Naive thymus-derived CD4-positive, alpha-beta T cell (primary cell): ENCODE data around the gene CLDN34. TPM values are rescaled to one million over a fixed set of nuclear protein-coding genes. Genes with fewer than 3 reads are reported as not detected.

ENCODE experiments used
- ATAC-seq: fragments of 150-1000 bp; cut with Tn5 transposase; 2 replicates; pipeline ENCODE4 v1.10.0; 2021; ENCODE audit warnings: mild to moderate bottlenecking, moderate library complexity
- CTCF ChIA-PET: fragments of 350-600 bp; sonication (Branson Sonifier 250); formaldehyde crosslinking; loops from one replicate; lab custom pipeline; 2021; ENCODE audit warnings: antibody characterized with exemption; lab: Charles Lee
- POLR2A ChIA-PET: fragments of 350-600 bp; sonication (Branson Sonifier 250); formaldehyde crosslinking; loops from one replicate; lab custom pipeline; 2021; ENCODE audit warnings: antibody characterized with exemption, inconsistent platforms; lab: Charles Lee
- DNase-seq, 9 donors: peaks; one replicate each; pipeline versions ENCODE4 v3.0.0 to v3.0.0-alpha.2; 2020 to 2022; ENCODE audit warnings: mixed read lengths in 1 of 9
- H3K27ac ChIP-seq: one replicate; pipeline ENCODE4 v1.7.0; 2013; ENCODE audit warnings: mild to moderate bottlenecking, low read depth, low read length, moderate library complexity
- H3K27me3 ChIP-seq, 2 donors: one replicate each; pipeline ENCODE4 v1.7.0; 2013; ENCODE audit warnings: low read length in 2 of 2, mild to moderate bottlenecking in 2 of 2, moderate library complexity in 2 of 2; ENCODE audit not compliant: control insufficient read depth in 2 of 2, insufficient read depth in 2 of 2
- H3K36me3 ChIP-seq, 3 experiments: 1 replicate in 2 of 3; 2 replicates in 1 of 3; pipeline ENCODE4 v1.7.0; 2013; ENCODE audit warnings: low read length in 3 of 3, mild to moderate bottlenecking in 3 of 3, moderate library complexity in 1 of 3; ENCODE audit not compliant: insufficient read depth in 3 of 3, control insufficient read depth in 2 of 3
- H3K4me1 ChIP-seq, 2 donors: one replicate each; pipeline ENCODE4 v1.7.0; 2013; ENCODE audit warnings: low read length in 2 of 2, mild to moderate bottlenecking in 2 of 2, moderate library complexity in 1 of 2; ENCODE audit not compliant: control insufficient read depth in 2 of 2, insufficient read depth in 2 of 2
- H3K4me3 ChIP-seq: 2 replicates; pipeline ENCODE4 v1.7.0; 2013; ENCODE audit warnings: mild to moderate bottlenecking, low read length
- H3K9me3 ChIP-seq, 3 experiments: 1 replicate in 2 of 3; 2 replicates in 1 of 3; pipeline ENCODE4 v1.7.0; 2013; ENCODE audit warnings: low read length in 3 of 3; ENCODE audit not compliant: control insufficient read depth in 2 of 3
- H3K27ac Mint-ChIP-seq, 9 donors: one replicate each; pipeline ENCODE4 v1.8.0; 2020 to 2022; ENCODE audit warnings: mixed read lengths in 9 of 9, mild to moderate bottlenecking in 8 of 9, moderate library complexity in 5 of 9, inconsistent platforms in 2 of 9
- H3K27me3 Mint-ChIP-seq, 5 donors: one replicate each; pipeline ENCODE4 v1.8.0; 2021 to 2022; ENCODE audit warnings: mixed read lengths in 5 of 5, mild to moderate bottlenecking in 1 of 5
- H3K36me3 Mint-ChIP-seq, 5 donors: one replicate each; pipeline ENCODE4 v1.8.0; 2020 to 2022; ENCODE audit warnings: mixed read lengths in 5 of 5, mild to moderate bottlenecking in 3 of 5, inconsistent platforms in 1 of 5
- H3K4me1 Mint-ChIP-seq, 7 donors: one replicate each; pipeline ENCODE4 v1.8.0; 2020 to 2022; ENCODE audit warnings: mixed read lengths in 7 of 7, mild to moderate bottlenecking in 3 of 7, inconsistent platforms in 1 of 7
- H3K4me3 Mint-ChIP-seq, 10 donors: one replicate each; pipeline ENCODE4 v1.8.0; 2020 to 2022; ENCODE audit warnings: mild to moderate bottlenecking in 10 of 10, mixed read lengths in 10 of 10, moderate library complexity in 6 of 10, inconsistent platforms in 2 of 10
- H3K9me3 Mint-ChIP-seq, 11 donors: one replicate each; pipeline ENCODE4 v1.8.0; 2020 to 2022; ENCODE audit warnings: mixed read lengths in 11 of 11, mild to moderate bottlenecking in 4 of 11, inconsistent platforms in 1 of 11, moderate library complexity in 1 of 11
- intact Hi-C, 2 donors: fragments of 100-400 bp; cut with micrococcal nuclease; formaldehyde crosslinking; loops; one replicate each; pipeline ENCODE4 v1.15.1; 2023
- polyA plus RNA-seq, 2 donors: library from polyadenylated mRNA; unstranded; fragments of 300-500 nt; fragmentation: Illumina TruSeq; gene quantifications; one replicate each; pipeline ENCODE4 v1.2.3, GENCODE V29; 2021
- total RNA-seq, 6 experiments: library from RNA in 5 of 6; stranded (reverse) in 5 of 6; gene quantifications; 1 replicate in 5 of 6; 2 replicates in 1 of 6; pipeline ENCODE4 v1.2.3 and lab custom pipeline; 2021 to 2026

The CLDN34 gene
- total and polyA plus RNA-seq, 7 experiments from 2014 or later, result not detected

DNA sequence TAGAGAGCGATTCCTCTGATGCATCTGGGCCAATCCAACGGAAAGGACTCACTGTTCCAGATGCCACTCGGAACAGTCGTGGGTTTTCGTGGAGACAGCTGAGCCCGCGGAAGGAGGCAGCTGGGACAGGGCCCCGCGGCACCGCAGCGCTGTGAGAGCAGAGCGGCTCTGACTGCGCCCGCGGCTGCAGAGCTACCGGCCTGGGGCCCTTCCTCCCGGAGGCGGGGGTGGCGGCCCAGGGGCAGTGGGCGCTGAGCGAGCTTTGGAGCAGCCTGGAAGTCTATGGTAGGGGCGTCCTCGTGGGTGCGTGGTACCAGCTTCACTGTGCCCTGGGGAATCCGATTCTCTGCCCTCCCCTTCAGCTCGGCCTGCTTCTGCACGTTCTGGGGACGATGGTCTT, 24.9 kb downstream of the CLDN34 start:
- Histone ChIP-seq H3K4me3 (no peak overlapping the region), H3K27me3 (no peaks in the 10 kb centered on the region), H3K9me3 (no peaks in the 10 kb centered on the region), H3K36me3 (no peaks in the 10 kb centered on the region), H3K4me1 (no peaks in the 10 kb centered on the region), H3K27ac (no peak overlapping the region)
- H3K27ac Mint-ChIP-seq, result no peak overlapping the region
- no peak for DNase-seq
- H3K36me3 Mint-ChIP-seq, result no peaks in the 10 kb centered on the region
- peaks cover 0 to 8% (median 0%) of the 10 kb centered on the region in 5 donors for H3K27me3 Mint-ChIP-seq
- peaks cover 0 to 4% (median 0%) of the 10 kb centered on the region in 7 donors for H3K4me1 Mint-ChIP-seq
- no peak overlapping the region for H3K4me3 Mint-ChIP-seq
- intact Hi-C loops, result loop anchor here in 1 of 2 donors (10.0 kb wide), 1 partner anchor 1247 kb away; no protein-coding TSS in a partner anchor
- no peak for ATAC-seq
- H3K9me3 Mint-ChIP-seq, result peaks cover 0 to 1% (median 0%) of the 10 kb centered on the region in 11 donors
- ChIA-PET POLR2A (no interaction called here), CTCF (interaction anchor here (1.6 to 1.7 kb wide), 2 partner anchors 126 to 128 kb away, joined by 6 to 8 read pairs; no protein-coding TSS in a partner anchor)

DNA sequence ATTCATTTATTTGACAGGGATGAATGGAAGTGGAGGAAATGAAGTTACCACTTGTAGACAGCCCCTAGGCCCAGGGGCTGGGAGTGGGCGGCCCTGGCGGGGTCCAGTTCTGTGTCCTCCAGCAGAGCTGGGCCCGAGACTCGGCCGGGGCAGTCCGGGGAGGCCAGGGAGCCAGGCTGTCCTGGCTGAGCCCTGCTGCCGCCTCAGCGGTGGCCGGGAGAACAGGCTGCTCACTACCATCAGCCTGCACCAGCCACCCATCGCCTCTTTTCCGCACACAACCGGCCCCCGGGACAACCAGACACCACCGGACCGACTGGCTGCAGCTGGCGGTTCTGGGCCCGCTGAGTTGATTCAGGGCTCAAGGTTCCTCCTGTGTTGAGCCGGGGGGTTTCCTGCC, 25.6 kb downstream of the CLDN34 start:
- Histone ChIP-seq H3K4me1 (no peaks in the 10 kb centered on the region), H3K27me3 (no peaks in the 10 kb centered on the region), H3K27ac (no peak overlapping the region), H3K9me3 (no peaks in the 10 kb centered on the region), H3K4me3 (no peak overlapping the region), H3K36me3 (no peaks in the 10 kb centered on the region)
- peaks cover 0 to 4% (median 0%) of the 10 kb centered on the region in 5 donors for H3K27me3 Mint-ChIP-seq
- intact Hi-C loops, result loop anchor here in 1 of 2 donors (10.0 kb wide), 1 partner anchor 1248 kb away; no protein-coding TSS in a partner anchor
- ChIA-PET POLR2A (no interaction called here), CTCF (interaction anchor here (1.0 to 1.6 kb wide), 2 partner anchors 126 to 127 kb away, joined by 5 to 6 read pairs; no protein-coding TSS in a partner anchor)
- H3K27ac Mint-ChIP-seq, result no peak overlapping the region
- no peak for DNase-seq
- H3K4me3 Mint-ChIP-seq, result no peak overlapping the region
- peaks cover 0 to 1% (median 0%) of the 10 kb centered on the region in 11 donors for H3K9me3 Mint-ChIP-seq
- no peaks in the 10 kb centered on the region for H3K36me3 Mint-ChIP-seq
- ATAC-seq, result no peak
- H3K4me1 Mint-ChIP-seq, result peaks cover 0 to 8% (median 0%) of the 10 kb centered on the region in 7 donors

DNA sequence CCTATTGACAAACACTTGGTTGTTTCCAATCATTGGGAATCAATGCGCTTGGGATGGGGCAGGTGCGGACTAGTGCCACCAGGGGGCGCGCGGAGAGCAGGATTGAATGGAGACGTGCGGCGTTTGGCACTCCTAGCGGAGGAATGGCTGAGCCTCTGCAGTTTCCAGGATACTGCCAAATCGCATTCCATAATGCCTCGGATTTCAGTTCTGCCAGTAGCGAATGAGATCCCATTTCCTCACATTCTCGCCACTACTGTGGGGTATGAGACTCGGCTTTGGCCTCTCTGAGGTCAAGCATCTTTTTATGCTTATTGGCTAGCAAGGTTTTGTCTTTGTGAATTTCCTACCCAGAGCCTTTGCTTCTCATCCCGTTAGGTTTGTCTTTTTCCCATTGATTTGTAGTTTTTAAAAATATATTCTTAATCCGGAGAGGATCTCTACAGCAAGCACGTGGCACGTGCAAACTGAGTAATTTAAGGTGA, 28.7 kb downstream of the CLDN34 start:
- Mint-ChIP-seq H3K9me3 (peaks cover 0 to 1% (median 0%) of the 10 kb centered on the region in 11 donors), H3K4me1 (peaks cover 0 to 17% (median 0%) of the 10 kb centered on the region in 7 donors), H3K4me3 (no peak overlapping the region), H3K27me3 (no peaks in the 10 kb centered on the region), H3K27ac (no peak overlapping the region), H3K36me3 (no peaks in the 10 kb centered on the region)
- Histone ChIP-seq H3K36me3 (no peaks in the 10 kb centered on the region), H3K27me3 (no peaks in the 10 kb centered on the region), H3K4me1 (no peaks in the 10 kb centered on the region), H3K4me3 (no peak overlapping the region), H3K27ac (no peak overlapping the region), H3K9me3 (no peaks in the 10 kb centered on the region)
- DNase-seq, result peak; percentile 55 to 79 (median 67)
- peak; percentile 91 for ATAC-seq
- intact Hi-C loops, result loop anchor here (1.0 to 10.0 kb wide), 6 partner anchors 15 to 1251 kb away; no protein-coding TSS in a partner anchor
- ChIA-PET CTCF (interaction anchor here (0.6 to 5.2 kb wide), 4 partner anchors 13 to 291 kb away, joined by 3 to 51 read pairs (median 3); no protein-coding TSS in a partner anchor), POLR2A (interaction anchor here (1.1 kb wide), 1 partner anchor 123 kb away, joined by 3 read pairs; no protein-coding TSS in a partner anchor)

DNA sequence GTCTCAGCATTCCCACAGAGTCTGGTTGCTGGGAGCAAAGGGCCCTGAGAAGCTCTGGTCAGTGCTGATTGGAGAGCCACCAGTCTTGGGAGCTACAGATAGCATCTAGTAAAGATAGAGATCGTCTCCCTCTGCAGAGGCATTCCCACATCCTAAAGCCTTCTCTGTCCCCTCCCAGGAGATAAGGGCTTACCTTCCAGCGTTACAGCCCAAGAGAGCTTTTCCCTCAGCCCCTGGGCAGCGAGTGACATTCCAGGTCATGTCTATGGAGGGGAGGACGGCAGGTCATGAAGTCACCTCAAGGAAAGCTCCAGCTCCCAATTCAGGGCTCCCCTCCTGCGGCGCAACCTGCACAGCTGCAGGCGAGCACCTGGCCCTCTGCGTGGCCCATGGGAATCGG, 29.9 kb downstream of the CLDN34 start:
- intact Hi-C loops, result loop anchor here (1.0 to 10.0 kb wide), 4 partner anchors 14 to 1252 kb away; no protein-coding TSS in a partner anchor

DNA sequence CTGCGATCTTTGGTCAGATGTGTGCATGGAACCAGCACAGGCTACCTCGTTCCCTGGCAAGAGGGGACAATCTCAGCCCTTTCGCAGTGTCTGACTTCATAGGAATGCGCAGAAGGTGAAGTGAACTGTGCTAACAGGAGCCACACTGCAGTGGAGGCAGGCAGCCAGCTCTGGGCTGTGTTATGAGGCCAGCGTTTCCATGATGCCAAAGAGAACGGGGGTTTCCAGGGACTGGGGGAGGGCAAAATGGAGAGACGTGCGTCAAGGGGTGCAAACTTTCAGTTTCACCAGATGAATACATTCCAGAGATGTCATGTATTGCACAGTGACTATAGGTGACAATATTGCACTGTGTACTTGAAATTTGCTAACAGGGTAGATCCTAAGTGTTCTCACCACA, 30.4 kb downstream of the CLDN34 start:
- no peaks in the 10 kb centered on the region for H3K27me3 Mint-ChIP-seq
- H3K9me3 Mint-ChIP-seq, result peaks cover 0 to 1% (median 0%) of the 10 kb centered on the region in 11 donors
- peak overlapping the region in 1 of 9 donors; percentile 39 for H3K27ac Mint-ChIP-seq
- H3K4me1 Mint-ChIP-seq, result peaks cover 0 to 17% (median 0%) of the 10 kb centered on the region in 7 donors
- Histone ChIP-seq H3K4me3 (no peak overlapping the region), H3K27ac (no peak overlapping the region), H3K27me3 (no peaks in the 10 kb centered on the region), H3K4me1 (no peaks in the 10 kb centered on the region), H3K36me3 (no peaks in the 10 kb centered on the region), H3K9me3 (no peaks in the 10 kb centered on the region)
- peak; percentile 27 for ATAC-seq
- no peaks in the 10 kb centered on the region for H3K36me3 Mint-ChIP-seq
- CTCF ChIA-PET, result interaction anchor here (1.6 to 5.2 kb wide), 3 partner anchors 113 to 121 kb away, joined by 5 to 51 read pairs (median 12); no protein-coding TSS in a partner anchor
- DNase-seq, result peak in 1 of 9 donors; percentile 64
- intact Hi-C loops, result loop anchor here (1.0 to 10.0 kb wide), 4 partner anchors 13 to 1253 kb away; no protein-coding TSS in a partner anchor
- POLR2A ChIA-PET, result no interaction called here
- peak overlapping the region in 1 of 10 donors; percentile 51 for H3K4me3 Mint-ChIP-seq

More for the DNA sequence above, 29.9 kb downstream of the CLDN34 start:
- Mint-ChIP-seq H3K9me3 (peaks cover 0 to 1% (median 0%) of the 10 kb centered on the region in 11 donors), H3K4me3 (no peak overlapping the region), H3K4me1 (peaks cover 0 to 17% (median 0%) of the 10 kb centered on the region in 7 donors), H3K27ac (peak overlapping the region in 1 of 9 donors; percentile 38), H3K27me3 (no peaks in the 10 kb centered on the region), H3K36me3 (no peaks in the 10 kb centered on the region)
- DNase-seq (no peak), ATAC-seq (no peak)
- POLR2A ChIA-PET, result interaction anchor here (1.1 kb wide), 1 partner anchor 122 kb away, joined by 3 read pairs; no protein-coding TSS in a partner anchor
- Histone ChIP-seq H3K9me3 (no peaks in the 10 kb centered on the region), H3K4me3 (no peak overlapping the region), H3K27ac (no peak overlapping the region), H3K36me3 (no peaks in the 10 kb centered on the region), H3K27me3 (no peaks in the 10 kb centered on the region), H3K4me1 (no peaks in the 10 kb centered on the region)
- CTCF ChIA-PET, result interaction anchor here (1.6 to 5.2 kb wide), 3 partner anchors 114 to 121 kb away, joined by 5 to 51 read pairs (median 12); no protein-coding TSS in a partner anchor

DNA sequence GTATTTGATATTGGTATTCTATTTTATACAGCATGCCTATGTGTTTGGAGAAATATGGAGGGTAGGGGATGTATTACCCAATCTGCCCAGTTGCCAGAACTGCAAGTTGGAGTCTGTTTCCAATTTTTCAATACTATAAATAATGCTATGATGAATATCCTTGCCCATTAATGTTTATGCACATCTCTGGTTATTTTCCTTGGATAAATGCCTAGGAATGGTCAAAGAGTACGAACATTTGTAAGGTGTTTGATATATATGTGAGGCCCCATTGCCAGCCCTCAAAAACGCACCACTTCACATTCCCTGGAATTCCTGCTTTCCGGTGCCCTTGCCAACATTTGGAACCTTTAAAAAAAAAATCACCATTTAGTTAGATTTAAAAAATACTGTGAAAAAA, 34.3 kb downstream of the CLDN34 start:
- Histone ChIP-seq H3K9me3 (no peaks in the 10 kb centered on the region), H3K4me3 (no peak overlapping the region), H3K27ac (no peak overlapping the region), H3K27me3 (no peaks in the 10 kb centered on the region), H3K36me3 (no peaks in the 10 kb centered on the region), H3K4me1 (no peaks in the 10 kb centered on the region)
- H3K9me3 Mint-ChIP-seq, result no peaks in the 10 kb centered on the region
- H3K27ac Mint-ChIP-seq, result no peak overlapping the region
- POLR2A ChIA-PET, result no interaction called here
- intact Hi-C loops, result no loop called here
- no peaks in the 10 kb centered on the region for H3K27me3 Mint-ChIP-seq
- peaks cover 0 to 1% (median 0%) of the 10 kb centered on the region in 5 donors for H3K36me3 Mint-ChIP-seq
- H3K4me3 Mint-ChIP-seq, result no peak overlapping the region
- DNase-seq (no peak), ATAC-seq (no peak)
- CTCF ChIA-PET, result interaction anchor here (0.6 to 1.0 kb wide), 3 partner anchors 63 to 821 kb away, joined by 3 to 4 read pairs (median 3); no protein-coding TSS in a partner anchor
- peaks cover 0 to 38% (median 3%) of the 10 kb centered on the region in 7 donors for H3K4me1 Mint-ChIP-seq
